A673 (cell line): ENCODE data around the gene OR4D9. TPM values are rescaled to one million over a fixed set of nuclear protein-coding genes. Genes with fewer than 3 reads are reported as not detected.
"Not testable (repeated sequence)": the region's sequence is repeated elsewhere in the genome, so short reads cannot be mapped to it uniquely, and the experiment has no call there.

Experiments used
- BruUV-seq: library from RNA; stranded (reverse); fragments of 400-500 nt; replicated peaks from 2 replicates; lab custom pipeline; 2021; lab: Mats Ljungman, UMichigan
- CTCF ChIA-PET: fragments of 300-600 bp; sonication (Branson Sonifier 250); formaldehyde crosslinking; loops from one replicate; lab custom pipeline; 2022; ENCODE audit warnings: antibody characterized with exemption; lab: Charles Lee
- POLR2A ChIA-PET: fragments of 300-600 bp; sonication (Branson Sonifier 250); formaldehyde crosslinking; loops from one replicate; lab custom pipeline; 2022; ENCODE audit warnings: antibody characterized with exemption; ENCODE audit not compliant: low non-redundant PET; lab: Charles Lee
- DNase-seq: peaks from one replicate; pipeline ENCODE4 v3.0.0-alpha.2; 2015; ENCODE audit warnings: low spot score
- H3K27ac ChIP-seq: fragments of 200-600 bp; sonication (generic); 2 replicates; pipeline ENCODE4 v1.5.1; 2016; ENCODE audit warnings: mixed run types, low read depth, mild to moderate bottlenecking, mixed read lengths, antibody characterized with exemption, low read length; ENCODE audit not compliant: poor library complexity, severe bottlenecking
- H3K27me3 ChIP-seq: fragments of 200-600 bp; sonication (generic); replicated peaks from 2 replicates; pipeline ENCODE4 v1.6.1; 2017; ENCODE audit warnings: mixed run types, low read depth, mild to moderate bottlenecking, mixed read lengths, antibody characterized with exemption, low read length; ENCODE audit not compliant: insufficient read depth, poor library complexity
- H3K36me3 ChIP-seq: fragments of 200-600 bp; sonication (generic); 2 replicates; pipeline ENCODE4 v1.6.1; 2016; ENCODE audit warnings: mixed run types, mild to moderate bottlenecking, mixed read lengths, antibody characterized with exemption, low read length; ENCODE audit not compliant: insufficient read depth, poor library complexity, severe bottlenecking
- H3K4me1 ChIP-seq: fragments of 200-600 bp; sonication (generic); 2 replicates; pipeline ENCODE4 v1.6.1; 2017; ENCODE audit warnings: mixed run types, mild to moderate bottlenecking, mixed read lengths, antibody characterized with exemption, low read length; ENCODE audit not compliant: insufficient read depth, poor library complexity, severe bottlenecking
- H3K4me3 ChIP-seq: fragments of 200-600 bp; sonication (generic); 2 replicates; pipeline ENCODE4 v1.5.1; 2016; ENCODE audit warnings: low read depth, mixed run types, mild to moderate bottlenecking, mixed read lengths, low read length; ENCODE audit not compliant: poor library complexity, severe bottlenecking
- H3K9me3 ChIP-seq: fragments of 200-600 bp; sonication (generic); 2 replicates; pipeline ENCODE4 v1.6.1; 2016; ENCODE audit warnings: mixed run types, low read depth, mild to moderate bottlenecking, mixed read lengths, antibody characterized with exemption, low read length; ENCODE audit not compliant: poor library complexity, severe bottlenecking
- EZH2 ChIP-seq: fragments of 200-600 bp; sonication (generic); IDR thresholded peaks from 2 replicates; pipeline ENCODE4 v1.6.1; 2017; ENCODE audit warnings: borderline replicate concordance, low read depth, mild to moderate bottlenecking, mixed read lengths, antibody characterized with exemption, low read length; ENCODE audit not compliant: poor library complexity, severe bottlenecking
- intact Hi-C: fragments of 100-400 bp; cut with micrococcal nuclease; formaldehyde crosslinking; loops from one replicate; pipeline ENCODE4 v1.10.0; 2022; ENCODE audit not compliant: unreplicated experiment
- total RNA-seq: library from RNA; stranded (reverse); gene quantifications from 2 replicates; pipeline ENCODE4 v1.2.3, GENCODE V29; 2021
- TF ChIP-seq, protein P1 (sequence below): fragments of 300-800, 200-600 bp; sonication (generic); conservative IDR thresholded peaks from 2 replicates; pipeline ENCODE4 v1.5.1; 2017; ENCODE audit warnings: low read depth, mild to moderate bottlenecking, antibody characterized with exemption, low read length, moderate library complexity, mixed read lengths

OR4D9 gene
- total RNA-seq, 1 experiment from 2014 or later: not detected

DNA sequence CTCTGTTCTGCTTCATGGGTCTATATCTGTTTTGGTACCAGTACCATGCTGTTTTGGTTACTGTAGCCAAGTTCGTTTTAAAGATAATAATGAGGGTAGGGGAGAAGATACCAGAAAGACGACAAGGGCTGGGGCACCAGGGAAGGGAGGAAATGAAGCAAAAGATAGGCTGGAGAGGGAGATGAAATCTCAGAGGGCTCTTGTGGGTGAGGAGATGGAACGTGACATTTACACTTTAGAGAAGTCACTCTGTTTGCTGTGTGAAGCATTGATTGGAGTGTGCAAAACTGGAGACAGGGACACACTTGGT, 33.5 kb downstream of the OR4D9 start:
- ChIA-PET CTCF (no interaction called here), POLR2A (no interaction called here)
- no peaks in the 10 kb centered on the region for H3K27me3 ChIP-seq
- intact Hi-C loops: no loop called here
- no peak overlapping the region for H3K27ac ChIP-seq
- no peak for TF ChIP-seq EZH2
- peaks cover 15% of the 10 kb centered on the region for H3K4me1 ChIP-seq
- no peak overlapping the region for H3K4me3 ChIP-seq
- no peak for DNase-seq
- BruUV-seq: no TSS peak
- no peaks in the 10 kb centered on the region for H3K9me3 ChIP-seq
- H3K36me3 ChIP-seq: no peaks in the 10 kb centered on the region

DNA sequence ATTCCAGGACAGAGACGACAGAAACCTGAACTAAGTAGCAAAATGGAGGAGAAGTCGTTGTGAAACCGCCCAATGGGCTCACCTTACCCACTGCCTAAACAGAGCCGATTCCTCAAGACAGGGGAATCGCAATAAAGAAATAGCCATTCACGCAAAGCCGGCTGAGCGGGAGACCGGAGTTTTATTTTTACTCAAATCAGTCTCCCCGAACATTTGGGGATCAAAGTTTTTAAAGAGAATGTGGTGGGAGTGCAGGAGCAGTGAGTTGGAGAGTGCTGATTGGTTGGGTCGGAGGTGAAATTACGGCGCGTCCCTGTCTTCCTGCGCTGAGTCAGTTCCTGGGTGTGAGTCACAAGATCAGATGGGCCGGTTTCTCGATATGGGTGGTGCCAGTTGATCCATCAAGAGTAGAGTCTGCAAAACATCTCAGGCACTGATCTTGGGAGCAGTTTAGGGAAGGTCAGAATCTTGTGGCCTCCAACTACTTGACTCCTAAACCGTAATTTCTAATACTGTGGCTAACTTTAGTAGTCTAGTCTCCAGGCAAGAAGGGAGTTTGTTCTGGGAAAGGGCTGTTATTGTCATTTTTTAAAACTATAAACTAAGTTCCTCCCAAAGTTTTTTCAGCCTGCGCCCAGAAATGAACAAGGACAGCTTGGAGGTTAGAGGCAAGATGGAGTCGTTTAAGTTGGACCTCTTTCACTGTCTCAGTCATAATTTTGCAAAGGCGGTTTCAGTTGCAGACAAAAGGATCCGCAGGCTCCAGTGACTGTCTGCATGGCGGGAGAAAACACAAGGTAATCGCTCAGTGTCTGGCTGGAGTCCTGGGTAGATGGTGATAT, 34.1 kb downstream of the OR4D9 start:
- POLR2A ChIA-PET: no interaction called here
- Histone ChIP-seq H3K27me3 (no peaks in the 10 kb centered on the region), H3K4me1 (peaks cover 15% of the 10 kb centered on the region), H3K36me3 (no peaks in the 10 kb centered on the region), H3K9me3 (no peaks in the 10 kb centered on the region), H3K27ac (no peak overlapping the region), H3K4me3 (no peak overlapping the region)
- DNase-seq: peak; percentile 46
- no peak for TF ChIP-seq EZH2
- TF ChIP-seq, protein P1, sequence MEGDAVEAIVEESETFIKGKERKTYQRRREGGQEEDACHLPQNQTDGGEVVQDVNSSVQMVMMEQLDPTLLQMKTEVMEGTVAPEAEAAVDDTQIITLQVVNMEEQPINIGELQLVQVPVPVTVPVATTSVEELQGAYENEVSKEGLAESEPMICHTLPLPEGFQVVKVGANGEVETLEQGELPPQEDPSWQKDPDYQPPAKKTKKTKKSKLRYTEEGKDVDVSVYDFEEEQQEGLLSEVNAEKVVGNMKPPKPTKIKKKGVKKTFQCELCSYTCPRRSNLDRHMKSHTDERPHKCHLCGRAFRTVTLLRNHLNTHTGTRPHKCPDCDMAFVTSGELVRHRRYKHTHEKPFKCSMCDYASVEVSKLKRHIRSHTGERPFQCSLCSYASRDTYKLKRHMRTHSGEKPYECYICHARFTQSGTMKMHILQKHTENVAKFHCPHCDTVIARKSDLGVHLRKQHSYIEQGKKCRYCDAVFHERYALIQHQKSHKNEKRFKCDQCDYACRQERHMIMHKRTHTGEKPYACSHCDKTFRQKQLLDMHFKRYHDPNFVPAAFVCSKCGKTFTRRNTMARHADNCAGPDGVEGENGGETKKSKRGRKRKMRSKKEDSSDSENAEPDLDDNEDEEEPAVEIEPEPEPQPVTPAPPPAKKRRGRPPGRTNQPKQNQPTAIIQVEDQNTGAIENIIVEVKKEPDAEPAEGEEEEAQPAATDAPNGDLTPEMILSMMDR: no peak
- BruUV-seq: TSS peak; percentile 79
- CTCF ChIA-PET: no interaction called here
- intact Hi-C loops: no loop called here

DNA sequence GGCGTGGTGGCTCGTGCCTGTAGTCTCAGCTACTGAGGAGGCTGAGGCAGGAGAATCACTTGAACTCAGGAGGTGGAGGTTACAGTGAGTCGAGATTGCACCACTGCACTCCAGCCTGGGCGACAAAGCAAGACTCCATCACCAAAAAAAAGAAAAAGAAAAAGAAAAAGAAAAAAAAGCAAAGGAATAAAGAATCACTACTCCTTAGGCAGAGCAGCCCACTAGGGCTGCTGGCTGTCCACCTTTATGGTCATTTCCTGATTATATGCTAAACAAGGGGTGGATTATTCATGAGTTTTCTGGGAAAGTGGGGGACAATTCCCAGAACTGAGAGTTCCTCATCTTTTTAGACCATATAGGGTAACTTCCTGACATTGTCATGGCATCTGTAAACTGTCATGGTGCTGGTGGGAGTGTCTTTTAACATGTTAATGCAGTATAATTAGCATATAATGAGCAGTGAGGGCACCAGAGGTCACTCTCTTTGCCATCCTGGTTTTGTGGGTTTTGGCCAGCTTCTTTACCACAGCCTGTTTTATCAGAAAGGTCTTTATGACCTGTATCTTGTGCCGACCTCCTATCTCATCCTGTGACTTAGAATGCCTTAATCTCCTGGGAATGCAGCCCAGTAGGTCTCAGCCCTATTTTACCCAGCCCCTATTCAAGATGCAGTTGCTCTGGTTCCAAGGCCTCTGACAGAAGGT, 36.4 kb downstream of the OR4D9 start:
- DNase-seq, H3K27ac ChIP-seq, H3K9me3 ChIP-seq, CTCF ChIA-PET, BruUV-seq, H3K36me3 ChIP-seq, intact Hi-C loops, H3K4me3 ChIP-seq, H3K27me3 ChIP-seq: not testable (repeated sequence)
- H3K4me1 ChIP-seq: peaks cover 15% of the 10 kb centered on the region
- POLR2A ChIA-PET: interaction anchor here (0.7 kb wide), 1 partner anchor 243 kb away, joined by 4 read pairs; no protein-coding TSS in a partner anchor

DNA sequence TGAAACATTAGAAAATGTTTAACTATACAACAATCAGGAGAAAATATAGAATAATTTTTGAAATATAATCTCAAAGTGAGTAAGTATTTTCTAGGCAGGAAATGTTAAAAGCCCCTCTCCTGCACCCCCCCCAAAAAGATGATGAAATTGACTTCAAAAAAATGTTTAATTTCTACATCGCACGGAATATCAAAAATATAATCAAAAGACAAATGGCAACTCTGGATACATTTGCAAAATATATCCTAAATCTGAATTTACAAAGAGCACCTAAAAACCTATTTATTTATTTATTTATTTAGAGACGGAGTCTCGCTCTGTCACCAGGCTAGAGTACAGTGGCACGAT, 36.9 kb downstream of the OR4D9 start:
- Histone ChIP-seq H3K27me3 (no peaks in the 10 kb centered on the region), H3K9me3 (no peaks in the 10 kb centered on the region), H3K27ac (no peak overlapping the region), H3K36me3 (no peaks in the 10 kb centered on the region), H3K4me1 (peaks cover 15% of the 10 kb centered on the region), H3K4me3 (no peak overlapping the region)
- intact Hi-C loops: no loop called here
- TF ChIP-seq EZH2: no peak
- TF ChIP-seq, protein P1: no peak
- CTCF ChIA-PET: interaction anchor here (0.6 to 1.3 kb wide), 2 partner anchors 11 to 15 kb away, joined by 6 to 13 read pairs; no protein-coding TSS in a partner anchor
- no peak for DNase-seq
- no TSS peak for BruUV-seq
- POLR2A ChIA-PET: interaction anchor here (0.7 kb wide), 1 partner anchor 243 kb away, joined by 4 read pairs; no protein-coding TSS in a partner anchor
